Calu3 (cell line): ENCODE results near the gene SH3TC2. TPM values are rescaled to one million over a fixed set of nuclear protein-coding genes. Genes with fewer than 3 reads are reported as not detected.

Experiments used
- BruUV-seq: library from RNA; stranded (reverse); fragments of 400-500 nt; replicated peaks from 2 replicates; lab custom pipeline; 2021; lab: Mats Ljungman, UMichigan
- CTCF ChIA-PET: fragments of 300-600 bp; sonication (Branson Sonifier 250); formaldehyde crosslinking; loops from one replicate; lab custom pipeline; 2022; ENCODE audit warnings: antibody characterized with exemption; lab: Charles Lee
- DNase-seq: peaks from one replicate; pipeline ENCODE4 v3.0.0; 2022
- H3K27ac Mint-ChIP-seq: one replicate; pipeline ENCODE4 v1.8.0; 2022; ENCODE audit warnings: mixed read lengths; ENCODE audit not compliant: unreplicated experiment
- H3K27me3 Mint-ChIP-seq: one replicate; pipeline ENCODE4 v1.8.0; 2022; ENCODE audit warnings: mixed read lengths; ENCODE audit not compliant: unreplicated experiment
- H3K36me3 Mint-ChIP-seq: one replicate; pipeline ENCODE4 v1.8.0; 2022; ENCODE audit warnings: mild to moderate bottlenecking, moderate library complexity, mixed read lengths; ENCODE audit not compliant: insufficient read depth, unreplicated experiment
- H3K4me1 Mint-ChIP-seq: one replicate; pipeline ENCODE4 v1.8.0; 2022; ENCODE audit warnings: mild to moderate bottlenecking, low read depth, mixed read lengths; ENCODE audit not compliant: unreplicated experiment
- H3K4me3 Mint-ChIP-seq: one replicate; pipeline ENCODE4 v1.8.0; 2022; ENCODE audit warnings: mild to moderate bottlenecking, low read depth, moderate library complexity, mixed read lengths; ENCODE audit not compliant: unreplicated experiment
- H3K9me3 Mint-ChIP-seq: one replicate; pipeline ENCODE4 v1.8.0; 2022; ENCODE audit warnings: low read depth, mixed read lengths; ENCODE audit not compliant: unreplicated experiment
- CTCF ChIP-seq: fragments of 200-600 bp; IDR thresholded peaks from one replicate; pipeline ENCODE4 v1.8.0; 2022; ENCODE audit warnings: antibody characterized with exemption; ENCODE audit not compliant: unreplicated experiment
- intact Hi-C: fragments of 100-400 bp; cut with micrococcal nuclease; formaldehyde crosslinking; loops from one replicate; pipeline ENCODE4 v1.10.0; 2022; ENCODE audit not compliant: unreplicated experiment
- total RNA-seq: library from RNA; stranded (reverse); gene quantifications from 2 replicates; pipeline ENCODE4 v1.2.3, GENCODE V29; 2022

The SH3TC2 gene
- total RNA-seq, 1 experiment from 2014 or later = 60.3 TPM

DNA sequence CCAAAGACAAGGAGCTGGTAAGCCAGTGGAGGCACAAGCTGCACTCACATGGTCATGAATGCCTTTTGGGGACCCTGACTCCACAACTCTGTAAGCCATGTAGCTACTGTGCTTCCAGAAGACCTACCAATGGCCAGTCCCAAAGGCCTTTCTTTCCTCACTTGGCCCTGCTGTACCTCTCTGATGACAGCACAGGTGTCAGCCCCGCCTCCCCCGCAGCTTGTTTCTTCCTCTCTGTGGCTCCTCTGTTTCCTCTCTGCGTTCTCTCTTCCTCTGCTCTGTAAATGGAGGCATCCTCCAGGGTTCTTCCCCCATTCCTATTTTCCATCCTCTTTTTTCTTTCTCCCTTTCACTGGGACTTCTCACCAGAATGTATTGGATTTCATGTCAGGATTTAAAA, 26.7 kb downstream of the SH3TC2 start:
- CTCF ChIA-PET = interaction anchor here (0.6 to 5.8 kb wide), 13 partner anchors 10 to 305 kb away, joined by 3 to 68 read pairs (median 9); no protein-coding TSS in a partner anchor
- H3K9me3 Mint-ChIP-seq = no peaks in the 10 kb centered on the region
- no TSS peak for BruUV-seq

DNA sequence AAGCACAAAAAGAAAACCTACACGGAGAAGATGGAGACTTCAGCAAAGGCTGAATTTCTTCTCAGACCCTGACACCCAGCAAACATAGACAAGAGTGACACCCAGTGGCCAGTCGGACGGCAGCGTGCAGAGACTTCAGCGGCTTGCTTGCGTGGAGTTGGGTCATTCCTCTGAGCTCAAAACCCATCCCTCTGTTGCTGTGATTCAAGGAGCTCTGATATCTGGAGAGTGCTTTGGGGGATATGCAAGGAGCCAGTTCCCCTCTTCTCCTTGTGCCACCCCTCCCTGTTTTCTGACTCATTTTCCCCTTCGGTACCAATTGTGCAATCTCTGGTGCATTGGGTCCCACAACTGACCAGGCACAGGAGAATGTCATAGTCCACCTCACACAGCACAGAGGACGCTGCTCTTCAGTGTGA, 27.5 kb downstream of the SH3TC2 start:
- H3K4me1 Mint-ChIP-seq = peaks cover 41% of the 10 kb centered on the region
- no peaks in the 10 kb centered on the region for H3K9me3 Mint-ChIP-seq
- CTCF ChIA-PET = interaction anchor here (0.6 to 5.8 kb wide), 29 partner anchors 10 to 304 kb away, joined by 3 to 68 read pairs (median 6); partner anchors contain the start of gene ADRB2
- no TSS peak for BruUV-seq
- peak; percentile 82 for TF ChIP-seq CTCF
- intact Hi-C loops = loop anchor here (1.0 to 10.0 kb wide), 7 partner anchors 33 to 593 kb away; partner anchors contain the start of gene ADRB2
- no peak overlapping the region for H3K4me3 Mint-ChIP-seq
- H3K27ac Mint-ChIP-seq = peak overlapping the region; percentile 18
- DNase-seq = peak; percentile 89
- H3K36me3 Mint-ChIP-seq = peaks cover 38% of the 10 kb centered on the region
- no peaks in the 10 kb centered on the region for H3K27me3 Mint-ChIP-seq

More for the DNA sequence above, 26.7 kb downstream of the SH3TC2 start:
- H3K36me3 Mint-ChIP-seq = peaks cover 43% of the 10 kb centered on the region
- no peak for DNase-seq
- no peaks in the 10 kb centered on the region for H3K27me3 Mint-ChIP-seq
- peak overlapping the region; percentile 69 for H3K27ac Mint-ChIP-seq
- no peak for TF ChIP-seq CTCF
- H3K4me1 Mint-ChIP-seq = peaks cover 41% of the 10 kb centered on the region
- H3K4me3 Mint-ChIP-seq = no peak overlapping the region
- intact Hi-C loops = loop anchor here (5.0 to 10.0 kb wide), 4 partner anchors 69 to 594 kb away; partner anchors contain the start of gene ADRB2

- TF ChIP-seq CTCF = no peak
- Mint-ChIP-seq H3K27ac (no peak overlapping the region), H3K36me3 (peaks cover 16% of the 10 kb centered on the region), H3K4me1 (peaks cover 11% of the 10 kb centered on the region), H3K9me3 (no peaks in the 10 kb centered on the region), H3K4me3 (no peak overlapping the region), H3K27me3 (no peaks in the 10 kb centered on the region)
- no TSS peak for BruUV-seq
- CTCF ChIA-PET = no interaction called here
- intact Hi-C loops = loop anchor here (10.0 kb wide), 1 partner anchor 234 kb away; no protein-coding TSS in a partner anchor
- no peak for DNase-seq
Observed at GRCh38 chr5:149030838-149031397, 31.9 kb downstream of the SH3TC2 start.

- intact Hi-C loops = loop anchor here (10.0 kb wide), 1 partner anchor 234 kb away; no protein-coding TSS in a partner anchor
- Mint-ChIP-seq H3K9me3 (no peaks in the 10 kb centered on the region), H3K27me3 (no peaks in the 10 kb centered on the region), H3K36me3 (peaks cover 15% of the 10 kb centered on the region), H3K4me1 (peaks cover 7% of the 10 kb centered on the region), H3K4me3 (no peak overlapping the region), H3K27ac (no peak overlapping the region)
- TF ChIP-seq CTCF = no peak
- no TSS peak for BruUV-seq
- CTCF ChIA-PET = no interaction called here
- no peak for DNase-seq
Observed at GRCh38 chr5:149030392-149030791, 32.5 kb downstream of the SH3TC2 start.
